ENCODE measurements around the gene CTSL.

CTSL gene

GRCh38 chr9:87678650-87679355 is 47.1 kb upstream of the CTSL start:
- H3K4me3 ChIP-seq (ENCODE audit: low read depth in 1 of 2, low read length in 2 of 2), result no peak overlapping the region
- H4K20me1 ChIP-seq (ENCODE audit: insufficient read depth, low read length), result no peaks in the 10 kb centered on the region
- H3K27me3 ChIP-seq (ENCODE audit: insufficient read depth, low read length, poor library complexity), result no peaks in the 10 kb centered on the region
- no peaks in the 10 kb centered on the region for H3K9me3 ChIP-seq (ENCODE audit: insufficient read depth, low read length, severe bottlenecking)
- no peaks in the 10 kb centered on the region for H3K4me1 ChIP-seq (ENCODE audit: insufficient read depth, low read length)
- TF ChIP-seq CTCF (IDR thresholded peaks at IDR 0.05; ENCODE audit: borderline replicate concordance, extremely low read depth, low read length, poor library complexity, severe bottlenecking) (peak; percentile 73), EZH2 (IDR thresholded peaks at IDR 0.05; ENCODE audit: borderline replicate concordance, low read depth, low read length, severe bottlenecking) (no peak)
- peak; percentile 28 for DNase-seq
- H3K27ac ChIP-seq (ENCODE audit: low read length), result no peak overlapping the region
- H3K4me2 ChIP-seq (ENCODE audit: insufficient read depth, low read length), result no peak overlapping the region
- no peak overlapping the region for H3K9ac ChIP-seq (ENCODE audit: low read depth, low read length)
- no peaks in the 10 kb centered on the region for H3K36me3 ChIP-seq (ENCODE audit: insufficient read depth, low read length)
- no peaks in the 10 kb centered on the region for H3K79me2 ChIP-seq (ENCODE audit: insufficient read depth, low read length)
- no peak for ATAC-seq (ENCODE audit: insufficient read depth, low read depth)
- H2AFZ ChIP-seq (ENCODE audit: low read depth, low read length), result no peak overlapping the region

GRCh38 chr9:87681271-87682061 is 44.5 kb upstream of the CTSL start:
- H3K79me2 ChIP-seq (ENCODE audit: insufficient read depth, low read length), result no peaks in the 10 kb centered on the region
- no peak overlapping the region for H3K27ac ChIP-seq (ENCODE audit: low read length)
- ATAC-seq (ENCODE audit: insufficient read depth, low read depth) (no peak), DNase-seq (no peak)
- H3K27me3 ChIP-seq (ENCODE audit: insufficient read depth, low read length, poor library complexity), result no peaks in the 10 kb centered on the region
- TF ChIP-seq CTCF (IDR thresholded peaks at IDR 0.05; ENCODE audit: borderline replicate concordance, extremely low read depth, low read length, poor library complexity, severe bottlenecking) (no peak), EZH2 (IDR thresholded peaks at IDR 0.05; ENCODE audit: borderline replicate concordance, low read depth, low read length, severe bottlenecking) (no peak)
- no peak overlapping the region for H3K4me3 ChIP-seq (ENCODE audit: low read depth in 1 of 2, low read length in 2 of 2)
- H3K4me2 ChIP-seq (ENCODE audit: insufficient read depth, low read length), result no peak overlapping the region
- no peaks in the 10 kb centered on the region for H4K20me1 ChIP-seq (ENCODE audit: insufficient read depth, low read length)
- H3K36me3 ChIP-seq (ENCODE audit: insufficient read depth, low read length), result no peaks in the 10 kb centered on the region
- H3K4me1 ChIP-seq (ENCODE audit: insufficient read depth, low read length), result no peaks in the 10 kb centered on the region
- H2AFZ ChIP-seq (ENCODE audit: low read depth, low read length), result no peak overlapping the region
- no peaks in the 10 kb centered on the region for H3K9me3 ChIP-seq (ENCODE audit: insufficient read depth, low read length, severe bottlenecking)
- no peak overlapping the region for H3K9ac ChIP-seq (ENCODE audit: low read depth, low read length)

GRCh38 chr9:87682085-87682484 is 43.8 kb upstream of the CTSL start:
- Histone ChIP-seq H3K4me3 (ENCODE audit: low read depth in 1 of 2, low read length in 2 of 2) (no peak overlapping the region), H2AFZ (ENCODE audit: low read depth, low read length) (no peak overlapping the region), H3K4me2 (ENCODE audit: insufficient read depth, low read length) (no peak overlapping the region), H3K79me2 (ENCODE audit: insufficient read depth, low read length) (no peaks in the 10 kb centered on the region), H3K27ac (ENCODE audit: low read length) (no peak overlapping the region), H3K36me3 (ENCODE audit: insufficient read depth, low read length) (no peaks in the 10 kb centered on the region), H3K9ac (ENCODE audit: low read depth, low read length) (no peak overlapping the region), H3K4me1 (ENCODE audit: insufficient read depth, low read length) (no peaks in the 10 kb centered on the region), H4K20me1 (ENCODE audit: insufficient read depth, low read length) (no peaks in the 10 kb centered on the region), H3K27me3 (ENCODE audit: insufficient read depth, low read length, poor library complexity) (no peaks in the 10 kb centered on the region), H3K9me3 (ENCODE audit: insufficient read depth, low read length, severe bottlenecking) (no peaks in the 10 kb centered on the region)
- TF ChIP-seq EZH2 (IDR thresholded peaks at IDR 0.05; ENCODE audit: borderline replicate concordance, low read depth, low read length, severe bottlenecking) (no peak), CTCF (IDR thresholded peaks at IDR 0.05; ENCODE audit: borderline replicate concordance, extremely low read depth, low read length, poor library complexity, severe bottlenecking) (no peak)
- ATAC-seq (ENCODE audit: insufficient read depth, low read depth) (no peak), DNase-seq (no peak)

All from DND-41 (cell line).